HepG2 (cell line): Measurements from ENCODE around the gene TBX3. TPM values are rescaled to one million over a fixed set of nuclear protein-coding genes. Genes with fewer than 3 reads are reported as not detected.

Experiments
- CBX1 ChIP-seq: IDR thresholded peaks from one replicate; pipeline ENCODE4 v1.6.1; 2016; ENCODE audit warnings: antibody characterized with exemption, low read depth
- CC2D1A ChIP-seq: sonication (generic); formaldehyde crosslinking; IDR thresholded peaks from 2 replicates; pipeline ENCODE4 v1.8.1; 2023; ENCODE audit warnings: mild to moderate bottlenecking, missing genetic modification reagents
- CREM ChIP-seq, 2 experiments: sonication (generic) in 1 of 2; formaldehyde crosslinking in 1 of 2; IDR thresholded peaks; 2 replicates each; pipeline versions ENCODE4 v1.4.0 to v1.6.1; 2016 to 2020; ENCODE audit warnings: antibody characterized with exemption in 1 of 2, mild to moderate bottlenecking in 1 of 2, missing genetic modification reagents in 1 of 2
- DNMT3B ChIP-seq: conservative IDR thresholded peaks from 2 replicates; pipeline ENCODE4 v1.6.1; 2016; ENCODE audit warnings: missing biosample characterization, control low read depth
- FOXO1 ChIP-seq: sonication (generic); formaldehyde crosslinking; IDR thresholded peaks from 2 replicates; pipeline ENCODE4 v1.4.0; 2020; ENCODE audit warnings: missing genetic modification reagents
- NFKBIZ ChIP-seq: IDR thresholded peaks from 2 replicates; pipeline ENCODE4 v1.6.1; 2018; ENCODE audit warnings: missing genetic modification reagents, missing compliant biosample characterization
- RNF2 ChIP-seq: fragments of 450-650 bp; conservative IDR thresholded peaks from 2 replicates; pipeline ENCODE4 v1.6.1; 2016; ENCODE audit warnings: low read depth
- SNRNP70 ChIP-seq: fragments of 200-400 bp; formaldehyde crosslinking; IDR thresholded peaks from 2 replicates; pipeline ENCODE4 v1.6.1; 2017; ENCODE audit warnings: mild to moderate bottlenecking, low read depth, low read length, moderate library complexity
- SPEN ChIP-seq: sonication (generic); formaldehyde crosslinking; IDR thresholded peaks from 2 replicates; pipeline ENCODE4 v1.5.1; 2020; ENCODE audit warnings: low read depth, mild to moderate bottlenecking, missing genetic modification reagents
- TEAD3 ChIP-seq: optimal IDR thresholded peaks from 2 replicates; pipeline ENCODE3; 2016; ENCODE audit warnings: borderline replicate concordance
- ZBTB1 ChIP-seq: sonication (generic); formaldehyde crosslinking; IDR thresholded peaks from 2 replicates; pipeline ENCODE4 v1.4.0; 2020; ENCODE audit warnings: missing genetic modification reagents, borderline replicate concordance
- ZBTB20 ChIP-seq: sonication (generic); formaldehyde crosslinking; IDR thresholded peaks from 2 replicates; pipeline ENCODE4 v1.8.1; 2023; ENCODE audit warnings: missing genetic modification reagents, low read depth, mild to moderate bottlenecking, borderline replicate concordance
- ZNF17 ChIP-seq: sonication (generic); formaldehyde crosslinking; IDR thresholded peaks from 2 replicates; pipeline ENCODE4 v1.5.0; 2020; ENCODE audit warnings: mild to moderate bottlenecking, missing genetic modification reagents
- ZNF205 ChIP-seq: IDR thresholded peaks from 2 replicates; pipeline ENCODE4 v1.6.1; 2018; ENCODE audit warnings: missing biosample characterization, missing genetic modification reagents
- ZNF501 ChIP-seq: sonication (generic); formaldehyde crosslinking; IDR thresholded peaks from 2 replicates; pipeline ENCODE4 v1.5.1; 2020; ENCODE audit warnings: mild to moderate bottlenecking, moderate library complexity, missing genetic modification reagents
- ZNF550 ChIP-seq: sonication (generic); formaldehyde crosslinking; IDR thresholded peaks from 2 replicates; pipeline ENCODE4 v1.4.0; 2020; ENCODE audit warnings: mild to moderate bottlenecking, missing genetic modification reagents, borderline replicate concordance
- ZNF747 ChIP-seq: sonication (generic); formaldehyde crosslinking; IDR thresholded peaks from 2 replicates; pipeline ENCODE4 v1.8.1; 2023; ENCODE audit warnings: missing genetic modification reagents, mild to moderate bottlenecking, borderline replicate concordance
- ZNF883 ChIP-seq: sonication (generic); formaldehyde crosslinking; IDR thresholded peaks from 2 replicates; pipeline ENCODE4 v1.5.1; 2020; ENCODE audit warnings: mild to moderate bottlenecking, missing genetic modification reagents; ENCODE audit errors: not compliant biosample characterization
- ZSCAN30 ChIP-seq: sonication (generic); formaldehyde crosslinking; IDR thresholded peaks from 2 replicates; pipeline ENCODE4 v1.5.0; 2020; ENCODE audit warnings: mild to moderate bottlenecking, missing genetic modification reagents
- polyA plus RNA-seq, 8 experiments: library from polyadenylated mRNA; depleted of rRNA in 3 of 8; stranded (reverse) in 7 of 8; unstranded in 1 of 8; fragments of >200 nt; fragmentation: Illumina TruSeq in 4 of 8; extraction: Trizol in 4 of 8; gene quantifications; 2 replicates each; pipeline versions ENCODE4 v1.2.1 to v1.2.3, GENCODE V29; 2011 to 2016; ENCODE audit warnings: low read depth in 4 of 8, missing spikeins in 1 of 8, mixed read lengths in 1 of 8; ENCODE audit not compliant: insufficient read depth in 1 of 8
- total RNA-seq, 5 experiments: library from RNA; depleted of rRNA; stranded (reverse); fragments of >200 nt; fragmentation: Illumina TruSeq; extraction: Trizol; gene quantifications; 2 replicates each; pipeline ENCODE4 v1.2.3, GENCODE V29; 2016; ENCODE audit warnings: low read depth in 1 of 5
- TF ChIP-seq, protein P1 (sequence below): IDR thresholded peaks from 2 replicates; pipeline ENCODE4 v1.6.1; 2016; ENCODE audit warnings: missing genetic modification reagents, missing compliant biosample characterization
- TF ChIP-seq, protein P2 (sequence below): sonication (generic); formaldehyde crosslinking; IDR thresholded peaks from 2 replicates; pipeline ENCODE4; 2020; ENCODE audit warnings: missing genetic modification reagents, mild to moderate bottlenecking, borderline replicate concordance
- TF ChIP-seq, protein P3 (sequence below): sonication (generic); formaldehyde crosslinking; IDR thresholded peaks from 2 replicates; pipeline ENCODE4 v1.9.0; 2021; ENCODE audit warnings: missing genetic modification reagents, borderline replicate concordance
- TF ChIP-seq, protein P4 (sequence below): sonication (generic); formaldehyde crosslinking; IDR thresholded peaks from 2 replicates; pipeline ENCODE4 v1.4.0; 2020; ENCODE audit warnings: missing genetic modification reagents, borderline replicate concordance

TBX3 gene
- total and polyA plus RNA-seq, 2 of the 13 experiments (the other 11 are each of a cell fraction or from before 2014, with no cell fraction given) = 27.1 to 42.4 TPM

DNA sequence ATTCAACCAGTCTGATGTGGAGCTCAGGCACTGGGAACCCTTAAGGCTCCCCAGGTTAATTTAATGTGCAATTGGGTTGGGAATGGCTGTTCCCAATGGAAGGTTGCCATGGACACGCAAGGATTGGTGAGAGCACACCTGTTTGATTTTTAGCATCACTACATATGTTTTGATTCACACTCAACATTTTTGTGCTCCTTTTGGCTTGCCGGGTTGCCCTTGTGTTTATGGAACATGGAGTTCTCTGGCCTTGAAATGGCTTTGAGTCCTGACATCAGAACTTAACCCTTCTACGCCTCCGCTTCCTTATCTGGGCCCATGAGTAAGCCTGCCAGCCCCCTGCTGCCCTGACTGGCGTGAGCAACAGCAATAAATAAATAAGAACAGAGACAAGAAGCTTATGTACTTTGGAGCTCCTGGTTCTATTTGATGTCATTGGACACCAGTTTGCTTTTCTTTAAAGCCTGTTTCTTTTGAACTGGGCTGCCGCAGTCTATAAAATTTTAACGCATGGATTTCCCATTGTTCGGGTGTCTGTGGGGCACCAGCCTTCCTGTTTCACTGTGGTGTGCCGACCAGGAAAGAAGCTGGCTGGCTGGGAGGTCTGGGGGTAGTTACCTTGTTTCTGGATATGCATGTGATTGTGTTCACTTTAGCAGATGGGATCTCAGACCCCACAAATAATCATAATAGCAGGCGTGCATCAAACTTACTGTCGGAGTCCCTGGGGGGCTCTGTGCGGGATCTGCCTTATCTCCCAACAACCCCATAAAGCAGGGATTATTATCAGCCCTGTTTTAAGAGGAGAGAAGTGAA lies 27.8 kb downstream of the TBX3 start (continued):
- TF ChIP-seq FOXO1 (peak; percentile 96), CC2D1A (CRISPR knock-in tag) (no peak), CREM (IDR thresholded peaks at IDR 0.05) (peak; percentile 95), CREM (CRISPR knock-in tag; IDR thresholded peaks at IDR 0.05) (no peak), TEAD3 (CRISPR knock-in tag) (peak; percentile 76), ZNF883 (no peak), SPEN (CRISPR knock-in tag) (peak; percentile 52), ZNF205 (CRISPR knock-in tag) (0 out of 2 replicates have a peak, but pooled peaks have one; percentile 38), SNRNP70 (no peak), ZSCAN30 (CRISPR knock-in tag) (no peak), ZNF17 (CRISPR knock-in tag) (no peak), DNMT3B (CRISPR knock-in tag) (no peak), ZBTB1 (CRISPR knock-in tag) (no peak), ZBTB20 (peak; percentile 83; the same call in 1 of the 2 replicates), RNF2 (no peak), ZNF747 (CRISPR knock-in tag) (no peak), CBX1 (peak; percentile 75), ZNF550 (CRISPR knock-in tag) (no peak), NFKBIZ (CRISPR knock-in tag) (no peak), ZNF501 (CRISPR knock-in tag) (peak; percentile 13; the same call in 1 of the 2 replicates)
- TF ChIP-seq, protein P1, sequence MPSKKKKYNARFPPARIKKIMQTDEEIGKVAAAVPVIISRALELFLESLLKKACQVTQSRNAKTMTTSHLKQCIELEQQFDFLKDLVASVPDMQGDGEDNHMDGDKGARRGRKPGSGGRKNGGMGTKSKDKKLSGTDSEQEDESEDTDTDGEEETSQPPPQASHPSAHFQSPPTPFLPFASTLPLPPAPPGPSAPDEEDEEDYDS (CRISPR knock-in tag) = peak; percentile 82; the same call in 1 of the 2 replicates
- TF ChIP-seq, protein P2, sequence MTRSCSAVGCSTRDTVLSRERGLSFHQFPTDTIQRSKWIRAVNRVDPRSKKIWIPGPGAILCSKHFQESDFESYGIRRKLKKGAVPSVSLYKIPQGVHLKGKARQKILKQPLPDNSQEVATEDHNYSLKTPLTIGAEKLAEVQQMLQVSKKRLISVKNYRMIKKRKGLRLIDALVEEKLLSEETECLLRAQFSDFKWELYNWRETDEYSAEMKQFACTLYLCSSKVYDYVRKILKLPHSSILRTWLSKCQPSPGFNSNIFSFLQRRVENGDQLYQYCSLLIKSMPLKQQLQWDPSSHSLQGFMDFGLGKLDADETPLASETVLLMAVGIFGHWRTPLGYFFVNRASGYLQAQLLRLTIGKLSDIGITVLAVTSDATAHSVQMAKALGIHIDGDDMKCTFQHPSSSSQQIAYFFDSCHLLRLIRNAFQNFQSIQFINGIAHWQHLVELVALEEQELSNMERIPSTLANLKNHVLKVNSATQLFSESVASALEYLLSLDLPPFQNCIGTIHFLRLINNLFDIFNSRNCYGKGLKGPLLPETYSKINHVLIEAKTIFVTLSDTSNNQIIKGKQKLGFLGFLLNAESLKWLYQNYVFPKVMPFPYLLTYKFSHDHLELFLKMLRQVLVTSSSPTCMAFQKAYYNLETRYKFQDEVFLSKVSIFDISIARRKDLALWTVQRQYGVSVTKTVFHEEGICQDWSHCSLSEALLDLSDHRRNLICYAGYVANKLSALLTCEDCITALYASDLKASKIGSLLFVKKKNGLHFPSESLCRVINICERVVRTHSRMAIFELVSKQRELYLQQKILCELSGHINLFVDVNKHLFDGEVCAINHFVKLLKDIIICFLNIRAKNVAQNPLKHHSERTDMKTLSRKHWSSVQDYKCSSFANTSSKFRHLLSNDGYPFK = no peak
- TF ChIP-seq, protein P3, sequence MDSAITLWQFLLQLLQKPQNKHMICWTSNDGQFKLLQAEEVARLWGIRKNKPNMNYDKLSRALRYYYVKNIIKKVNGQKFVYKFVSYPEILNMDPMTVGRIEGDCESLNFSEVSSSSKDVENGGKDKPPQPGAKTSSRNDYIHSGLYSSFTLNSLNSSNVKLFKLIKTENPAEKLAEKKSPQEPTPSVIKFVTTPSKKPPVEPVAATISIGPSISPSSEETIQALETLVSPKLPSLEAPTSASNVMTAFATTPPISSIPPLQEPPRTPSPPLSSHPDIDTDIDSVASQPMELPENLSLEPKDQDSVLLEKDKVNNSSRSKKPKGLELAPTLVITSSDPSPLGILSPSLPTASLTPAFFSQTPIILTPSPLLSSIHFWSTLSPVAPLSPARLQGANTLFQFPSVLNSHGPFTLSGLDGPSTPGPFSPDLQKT (CRISPR knock-in tag) = no peak
- TF ChIP-seq, protein P4, sequence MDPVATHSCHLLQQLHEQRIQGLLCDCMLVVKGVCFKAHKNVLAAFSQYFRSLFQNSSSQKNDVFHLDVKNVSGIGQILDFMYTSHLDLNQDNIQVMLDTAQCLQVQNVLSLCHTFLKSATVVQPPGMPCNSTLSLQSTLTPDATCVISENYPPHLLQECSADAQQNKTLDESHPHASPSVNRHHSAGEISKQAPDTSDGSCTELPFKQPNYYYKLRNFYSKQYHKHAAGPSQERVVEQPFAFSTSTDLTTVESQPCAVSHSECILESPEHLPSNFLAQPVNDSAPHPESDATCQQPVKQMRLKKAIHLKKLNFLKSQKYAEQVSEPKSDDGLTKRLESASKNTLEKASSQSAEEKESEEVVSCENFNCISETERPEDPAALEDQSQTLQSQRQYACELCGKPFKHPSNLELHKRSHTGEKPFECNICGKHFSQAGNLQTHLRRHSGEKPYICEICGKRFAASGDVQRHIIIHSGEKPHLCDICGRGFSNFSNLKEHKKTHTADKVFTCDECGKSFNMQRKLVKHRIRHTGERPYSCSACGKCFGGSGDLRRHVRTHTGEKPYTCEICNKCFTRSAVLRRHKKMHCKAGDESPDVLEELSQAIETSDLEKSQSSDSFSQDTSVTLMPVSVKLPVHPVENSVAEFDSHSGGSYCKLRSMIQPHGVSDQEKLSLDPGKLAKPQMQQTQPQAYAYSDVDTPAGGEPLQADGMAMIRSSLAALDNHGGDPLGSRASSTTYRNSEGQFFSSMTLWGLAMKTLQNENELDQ = no peak
